ENCODE results near the gene ADAMTS1. TPM values are rescaled to one million over a fixed set of nuclear protein-coding genes. Genes with fewer than 3 reads are reported as not detected.
"Not testable (repeated sequence)": the region's sequence is repeated elsewhere in the genome, so short reads cannot be mapped to it uniquely, and the experiment has no call there.

Gene ADAMTS1
- total RNA-seq = 7.5 and 10.1 TPM in 2 replicates

- DNase-seq (ENCODE audit: low read depth in 2 of 2) = peak in 1 of 2 donors; percentile 61
These were observed at the start of gene ADAMTS1 for GRCh38 chr21:26845066-26845758. TSS of gene ADAMTS1 (minus strand) at chr21:26845409. CDS start at chr21:26844954, 455 bp downstream.

DNA sequence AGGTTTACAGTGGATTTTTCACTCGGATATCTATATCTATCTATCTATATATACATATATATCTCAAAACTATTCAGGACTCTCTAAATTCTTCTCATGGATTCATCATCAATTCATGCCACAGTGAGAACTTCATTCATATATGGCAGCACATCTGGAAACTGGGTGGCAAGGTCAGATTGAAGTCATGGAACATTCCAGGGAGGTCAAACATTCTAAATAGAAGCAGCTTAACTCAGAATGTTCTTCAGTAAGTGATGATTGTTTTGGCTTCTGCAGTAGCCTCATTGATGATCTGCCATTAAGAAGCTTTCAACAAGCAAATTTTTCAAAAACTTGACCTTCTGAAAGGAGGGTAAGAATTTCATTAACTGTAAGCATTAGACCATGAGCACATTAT, 46.9 kb upstream of the ADAMTS1 start:
- DNase-seq (ENCODE audit: low read depth in 2 of 2) = no peak

- DNase-seq (ENCODE audit: low read depth in 2 of 2) = no peak
These were observed 43.7 kb upstream of the ADAMTS1 start for GRCh38 chr21:26888931-26889330.

DNA sequence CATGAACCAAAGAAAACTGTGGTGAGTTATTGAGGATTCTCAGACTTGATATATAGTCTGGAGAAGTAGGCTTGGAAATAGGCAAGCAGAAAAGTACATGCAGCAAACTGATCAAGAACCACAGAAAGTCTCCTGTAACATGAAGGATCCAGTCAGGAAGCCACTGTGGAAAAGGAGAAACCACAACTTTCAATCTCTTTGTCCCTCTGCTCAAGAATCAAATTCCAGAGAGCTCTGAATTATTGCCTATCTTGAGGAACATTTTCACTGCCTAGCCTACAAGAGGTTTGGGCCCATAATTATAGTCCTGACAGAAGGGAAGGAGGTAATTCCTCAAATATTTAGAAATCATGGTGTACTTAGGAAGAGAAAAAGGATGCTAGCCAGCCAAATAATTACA, 43.0 kb upstream of the ADAMTS1 start:
- DNase-seq (ENCODE audit: low read depth in 2 of 2) = no peak

DNA sequence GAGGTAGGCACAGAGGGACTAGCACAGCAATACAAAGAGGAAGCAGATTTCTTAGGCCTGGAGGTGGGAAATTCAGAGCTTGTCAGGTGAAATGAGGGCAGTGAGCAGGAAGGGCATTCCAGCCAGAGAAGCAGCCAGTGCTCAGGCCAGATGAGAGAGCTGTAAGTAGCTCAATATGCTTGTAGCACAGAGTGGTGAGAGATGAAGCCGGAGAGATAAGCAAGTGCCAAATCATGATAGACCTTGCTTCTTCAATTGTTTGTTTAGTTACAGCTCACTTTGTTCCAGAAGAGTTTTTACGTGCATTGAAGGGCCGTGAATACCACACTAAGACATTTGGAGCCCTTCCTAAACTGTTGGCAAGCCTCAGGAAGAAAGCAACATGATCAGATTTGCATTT, 42.0 kb upstream of the ADAMTS1 start:
- no peak for DNase-seq (ENCODE audit: low read depth in 2 of 2)

- no peak for DNase-seq (ENCODE audit: low read depth in 2 of 2)
These were observed 39.2 kb upstream of the ADAMTS1 start for GRCh38 chr21:26884436-26884835.

GRCh38 chr21:26883768-26884167, 38.6 kb upstream of the ADAMTS1 start:
- DNase-seq (ENCODE audit: low read depth in 2 of 2) = no peak

DNA sequence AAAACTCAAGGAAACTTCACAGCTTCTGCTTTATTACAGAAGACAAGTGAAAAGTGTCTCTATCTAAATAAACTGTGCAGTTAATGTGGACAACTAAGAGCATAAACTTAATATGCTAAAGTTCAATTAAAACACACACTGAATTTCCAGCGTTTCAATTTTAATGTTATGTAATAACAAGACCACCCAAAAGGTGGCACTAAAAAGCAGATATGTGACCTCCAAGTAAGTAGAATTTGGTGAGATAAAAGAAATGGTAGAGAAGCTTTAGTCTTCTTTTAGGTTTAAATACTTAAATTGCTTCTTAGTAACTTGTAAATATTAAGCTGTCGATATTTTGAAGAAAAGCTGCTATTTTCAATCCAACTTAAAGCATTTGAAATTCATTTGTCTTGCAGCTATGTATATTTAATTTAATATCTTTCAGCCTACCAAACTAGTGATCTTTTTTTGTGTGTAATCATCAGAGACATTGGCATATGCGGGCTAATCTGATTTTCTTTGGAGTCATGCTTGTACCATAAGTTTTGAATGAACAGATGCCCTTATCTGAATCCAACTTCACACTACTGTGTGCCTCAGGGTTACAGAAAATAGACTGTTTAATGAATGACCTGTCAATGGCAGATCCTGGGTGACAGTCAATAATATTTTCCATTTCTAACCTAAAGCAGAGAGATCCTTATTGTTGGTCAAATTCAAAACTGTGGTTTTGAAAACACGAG, 36.5 kb upstream of the ADAMTS1 start:
- peak; percentile 1 to 6 for DNase-seq (ENCODE audit: low read depth in 2 of 2)

DNA sequence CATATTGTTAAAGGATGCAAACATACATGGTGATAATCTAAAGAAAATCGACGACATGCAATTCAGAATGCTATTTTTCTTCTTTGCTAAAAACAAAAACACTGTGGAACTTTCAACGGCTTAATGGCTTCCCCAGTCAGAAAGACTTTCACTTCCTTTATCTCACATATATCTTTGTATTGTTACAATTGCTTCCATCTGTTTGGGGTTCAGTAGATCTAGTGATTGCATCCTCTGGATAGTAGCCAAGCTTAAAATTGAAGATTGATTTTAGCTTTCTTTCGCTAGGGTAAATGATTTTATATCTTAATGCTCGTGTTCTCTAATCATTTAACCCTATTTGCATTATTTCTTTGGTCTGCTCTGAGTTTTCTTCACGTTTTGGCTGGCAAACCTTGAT, 31.8 kb upstream of the ADAMTS1 start:
- DNase-seq (ENCODE audit: low read depth in 2 of 2) = no peak

DNA sequence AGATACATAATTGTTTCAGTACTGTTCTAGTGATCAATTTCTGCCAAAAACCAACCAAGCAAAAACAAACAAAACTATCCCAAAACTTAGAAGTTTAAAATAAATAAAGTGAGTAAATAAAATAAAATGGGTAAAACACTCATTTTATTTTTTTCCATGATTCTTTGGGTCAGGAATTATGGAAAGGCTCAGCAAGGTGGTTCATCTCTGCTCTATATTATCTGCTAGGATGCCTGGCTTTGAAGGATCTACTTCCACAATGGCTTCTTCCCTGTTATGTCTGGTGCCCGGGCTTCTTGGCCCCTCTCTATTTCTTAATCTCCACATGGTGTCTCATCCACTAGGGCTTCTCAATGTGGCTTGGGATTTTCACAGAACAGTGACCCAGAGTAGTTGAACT, 29.1 kb upstream of the ADAMTS1 start:
- no peak for DNase-seq (ENCODE audit: low read depth in 2 of 2)

DNA sequence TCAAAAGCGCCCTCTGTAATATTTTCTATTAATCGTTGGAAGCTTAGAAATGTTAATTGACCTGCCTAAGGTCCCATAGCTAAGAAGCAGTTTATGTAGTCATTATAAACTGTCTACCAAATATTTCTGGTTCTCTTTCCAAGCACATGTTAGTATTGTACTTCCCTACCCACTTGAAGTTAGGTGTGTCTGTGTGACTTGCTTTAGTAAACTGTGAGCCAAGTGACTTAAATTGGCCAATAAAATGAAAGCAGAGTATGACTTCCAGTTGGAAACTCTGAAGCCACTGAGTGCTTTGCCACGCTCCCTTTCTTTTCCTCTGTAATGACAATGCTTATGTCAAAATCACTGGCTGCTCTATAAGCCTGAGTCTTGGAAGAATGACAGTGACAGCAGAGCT, 20.6 kb upstream of the ADAMTS1 start:
- DNase-seq (ENCODE audit: low read depth in 2 of 2) = no peak

- DNase-seq (ENCODE audit: low read depth in 2 of 2) = not testable (repeated sequence)
These were observed 11.7 kb upstream of the ADAMTS1 start for GRCh38 chr21:26856871-26857350.

DNA sequence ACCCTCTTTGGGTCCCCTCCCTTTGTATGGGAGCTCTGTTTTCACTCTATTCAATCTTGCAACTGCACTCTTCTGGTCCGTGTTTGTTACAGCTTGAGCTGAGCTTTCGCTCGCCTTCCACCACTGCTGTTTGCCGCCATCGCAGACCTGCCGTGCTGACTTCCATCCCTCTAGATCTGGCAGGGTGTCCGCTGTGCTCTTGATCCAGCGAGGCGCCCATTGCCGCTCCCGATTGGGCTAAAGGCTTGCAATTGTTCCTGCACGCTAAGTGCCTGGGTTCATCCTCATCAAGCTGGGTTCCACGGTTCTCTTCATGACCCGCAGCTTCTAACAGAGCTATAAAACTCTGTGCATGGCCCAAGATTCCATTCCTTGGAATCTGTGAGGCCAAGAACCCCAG, 9.5 kb upstream of the ADAMTS1 start:
- DNase-seq (ENCODE audit: low read depth in 2 of 2) = not testable (repeated sequence)

DNA sequence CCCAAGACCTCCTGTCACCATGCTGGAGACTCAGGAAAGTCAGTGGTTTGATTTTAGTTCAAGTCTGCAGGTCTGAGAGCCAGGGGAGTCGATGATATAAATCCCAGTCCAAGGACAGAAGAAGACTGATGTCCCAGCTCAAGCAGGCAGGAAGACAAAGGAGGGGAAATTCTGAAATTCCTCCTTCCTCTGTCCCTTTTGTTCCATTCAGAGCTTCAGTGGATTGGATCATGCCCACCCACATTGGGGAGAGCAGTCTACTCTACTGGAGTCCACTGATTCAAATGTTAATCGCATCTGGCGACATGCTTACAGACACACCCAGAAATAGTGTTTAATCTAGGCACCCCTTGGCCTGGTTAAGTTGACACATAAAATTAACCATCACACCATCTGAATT, 7.2 kb upstream of the ADAMTS1 start:
- DNase-seq (ENCODE audit: low read depth in 2 of 2) = no peak

- DNase-seq (ENCODE audit: low read depth in 2 of 2) = no peak
These were observed 6.1 kb upstream of the ADAMTS1 start for GRCh38 chr21:26851109-26851944.

GRCh38 chr21:26850116-26850643, 5.0 kb upstream of the ADAMTS1 start:
- DNase-seq (ENCODE audit: low read depth in 2 of 2) = peak; percentile 26 to 52

DNA sequence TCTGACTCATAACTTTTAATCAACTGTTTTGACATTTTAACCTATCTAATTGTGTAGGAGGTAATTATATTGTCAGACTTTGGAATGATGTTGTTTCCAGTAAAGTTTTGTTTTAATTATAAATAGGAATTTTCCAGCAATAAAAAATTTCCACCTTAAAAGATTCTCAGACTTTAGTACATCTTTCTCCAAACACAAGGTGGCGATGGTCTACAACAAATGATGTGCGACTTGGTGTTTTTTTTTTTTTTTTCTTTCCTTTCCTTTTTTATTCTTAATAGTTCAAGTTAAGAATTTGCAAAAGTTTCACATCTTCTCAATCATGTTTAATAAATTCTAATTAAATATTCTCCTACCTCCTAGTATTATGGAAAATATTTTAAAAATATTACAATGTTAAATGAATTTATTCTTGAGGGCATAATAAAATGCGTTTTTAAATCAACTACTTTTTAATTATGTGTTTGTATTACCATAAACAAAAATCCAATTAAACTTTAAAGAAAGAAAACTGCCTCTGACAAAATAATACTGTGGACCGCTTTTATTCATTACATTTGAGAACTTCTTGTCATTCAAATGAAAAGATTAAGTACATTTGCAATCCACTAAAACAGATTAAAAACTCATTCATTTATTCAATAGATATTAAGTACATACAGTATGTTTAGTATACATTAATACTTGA, 4.4 kb upstream of the ADAMTS1 start:
- DNase-seq (ENCODE audit: low read depth in 2 of 2) = peak; percentile 36 to 67

GRCh38 chr21:26847921-26848320, 2.7 kb upstream of the ADAMTS1 start:
- no peak for DNase-seq (ENCODE audit: low read depth in 2 of 2)

DNA sequence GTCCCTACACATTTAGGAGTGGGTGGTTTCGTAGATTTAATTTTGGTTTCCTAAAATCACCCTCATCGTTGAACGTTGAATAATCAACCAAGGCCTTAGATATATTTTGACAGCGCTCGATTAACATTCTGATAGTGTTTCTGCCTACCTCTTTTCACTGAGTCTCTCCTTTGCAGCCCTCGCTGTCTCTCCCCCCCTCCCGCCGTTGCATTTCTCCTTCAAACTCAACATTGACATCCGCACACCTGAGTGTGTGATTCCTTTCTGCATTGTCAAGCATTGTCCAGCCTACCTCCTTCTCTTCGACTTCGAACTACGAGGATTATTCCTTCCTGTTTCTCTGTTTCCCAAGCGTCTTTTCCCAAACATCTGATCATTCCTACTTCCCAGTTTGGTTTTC, 1.8 kb upstream of the ADAMTS1 start:
- no peak for DNase-seq (ENCODE audit: low read depth in 2 of 2)

DNA sequence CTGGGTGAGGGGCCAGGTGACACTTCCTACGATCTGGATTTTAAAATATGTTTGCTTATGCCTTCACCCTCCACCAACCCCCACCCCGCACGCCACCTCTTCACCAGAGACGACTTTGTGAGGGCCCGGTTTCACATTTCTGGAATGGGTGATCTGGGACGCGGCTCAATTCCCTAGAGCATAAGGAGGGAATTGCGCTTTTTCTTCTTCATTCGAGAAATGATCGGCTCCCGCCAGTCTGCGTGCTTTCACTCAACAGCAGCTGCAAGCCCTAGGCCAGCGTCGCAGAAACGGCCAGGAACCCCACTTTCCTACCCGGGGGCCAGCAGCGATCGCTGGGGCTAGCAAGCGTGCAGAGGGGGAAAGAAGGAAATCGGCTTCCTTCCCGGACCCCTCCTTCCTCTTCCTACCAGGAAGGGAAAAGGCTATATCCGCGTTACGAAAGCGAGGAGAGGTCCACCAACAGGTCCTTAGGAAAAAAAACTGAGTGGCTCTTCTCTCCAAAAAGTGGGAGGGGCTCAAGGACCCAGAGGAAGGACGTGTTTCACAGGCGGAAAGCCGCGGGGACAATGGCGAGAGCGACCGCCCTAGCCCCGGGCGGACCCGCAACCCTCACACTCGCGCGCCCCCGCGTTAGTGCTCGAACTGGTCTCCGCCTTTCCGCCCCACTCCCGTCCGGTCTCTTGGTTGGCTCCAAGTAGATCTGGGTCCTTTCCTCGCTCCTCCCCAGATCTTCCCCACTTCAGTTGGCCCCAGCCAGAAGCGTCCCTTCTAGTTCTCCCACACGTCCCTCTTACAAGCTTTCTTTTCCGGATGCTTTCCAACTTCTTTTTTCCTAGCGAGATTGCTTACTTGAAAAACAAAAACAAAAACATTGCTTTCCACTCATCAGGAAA, 1.1 kb upstream of the ADAMTS1 start:
- peak in 1 of 2 donors; percentile 33 for DNase-seq (ENCODE audit: low read depth in 2 of 2)
